NT2/D1 (cell line): ENCODE results near the gene PPP2R5C.

Experiments
- SUZ12 ChIP-seq: IDR thresholded peaks from 2 replicates; pipeline ENCODE4 v1.6.1; 2011; ENCODE audit not compliant: insufficient read length, insufficient read depth; ENCODE audit errors: extremely low read depth
- YY1 ChIP-seq: IDR thresholded peaks from 2 replicates; pipeline ENCODE4 v1.6.1; 2011; ENCODE audit not compliant: insufficient read length, insufficient read depth
- ZNF274 ChIP-seq: IDR thresholded peaks from 2 replicates; pipeline ENCODE4 v1.6.1; 2011; ENCODE audit warnings: mild to moderate bottlenecking, low read depth, low read length

GRCh38 chr14:101893759-101894158 is 132.2 kb downstream of the PPP2R5C start:
- TF ChIP-seq YY1: no peak
- no peak for TF ChIP-seq ZNF274
- TF ChIP-seq SUZ12: no peak
